ENCODE data around the gene ATF6.
"Not testable (repeated sequence)": the region's sequence is repeated elsewhere in the genome, so short reads cannot be mapped to it uniquely, and the experiment has no call there.

ATF6 gene

DNA sequence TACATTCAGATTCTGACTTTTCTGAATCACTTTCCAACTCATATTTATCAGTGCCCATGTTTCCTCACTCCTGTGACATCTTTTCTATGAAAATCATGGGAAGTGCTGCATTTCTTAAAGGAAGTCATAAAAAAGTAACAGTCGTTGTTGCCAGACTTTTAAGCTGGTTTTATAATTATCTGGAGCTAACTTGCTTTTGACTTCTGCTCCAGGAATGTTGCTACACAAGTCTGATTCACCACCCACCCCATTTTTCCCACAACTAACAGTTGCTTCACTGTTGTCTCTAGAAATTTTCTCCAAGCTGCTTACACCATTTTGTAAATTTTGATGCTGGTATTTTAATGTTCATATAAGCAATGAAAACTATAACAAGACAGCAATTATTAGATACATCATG lies 32.6 kb upstream of the ATF6 start:
- peak; percentile 49 to 50 for DNase-seq

DNA sequence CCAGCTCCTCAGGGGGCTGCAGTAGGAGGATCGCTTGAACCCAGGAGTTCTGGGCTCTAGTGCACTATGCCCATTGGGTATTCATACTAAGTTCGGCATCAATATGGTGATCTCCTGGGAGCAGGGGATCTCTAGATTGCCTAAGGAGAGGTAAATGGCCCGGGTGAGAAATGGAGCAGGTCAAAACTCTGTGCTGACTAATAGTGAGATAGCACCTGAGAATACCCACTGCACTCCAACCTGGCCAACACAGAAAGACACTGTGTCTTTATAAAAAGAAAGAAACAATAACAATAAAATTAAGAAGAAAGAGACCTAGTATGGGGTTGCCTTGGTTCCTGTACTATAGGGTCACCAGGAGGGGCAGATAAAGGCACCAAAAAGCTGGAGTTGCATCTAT lies 30.3 kb upstream of the ATF6 start:
- DNase-seq = no peak

DNA sequence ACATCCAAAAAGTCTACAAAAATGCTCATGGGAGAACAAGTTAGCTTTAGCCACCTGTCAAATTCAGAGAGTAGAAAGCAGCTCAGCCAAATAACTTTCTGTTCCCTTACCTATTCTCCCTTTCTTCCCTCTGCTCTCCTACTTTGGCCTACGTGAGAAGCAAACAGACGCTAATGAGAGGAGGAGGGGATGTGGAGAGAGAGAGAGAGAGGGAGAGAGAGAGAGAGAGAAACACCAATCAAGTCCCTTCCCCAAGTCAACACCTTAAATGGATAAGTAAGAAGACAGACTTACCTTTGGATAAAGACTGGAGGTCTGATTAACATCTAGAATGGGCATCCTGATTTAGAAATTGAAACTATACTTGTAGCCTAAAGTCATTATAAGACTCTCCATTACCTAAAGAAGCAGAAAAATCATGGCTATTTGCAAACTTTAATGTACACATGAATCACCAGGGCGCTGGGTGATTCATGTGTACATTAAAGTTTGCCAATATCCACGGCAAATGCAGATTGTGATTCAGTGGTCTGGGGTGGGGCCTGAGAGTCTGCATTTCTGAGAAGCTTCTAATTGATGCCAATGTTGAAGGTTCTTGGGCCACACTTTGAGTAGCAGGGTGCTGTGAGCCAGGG lies 29.7 kb upstream of the ATF6 start:
- no peak for DNase-seq

DNA sequence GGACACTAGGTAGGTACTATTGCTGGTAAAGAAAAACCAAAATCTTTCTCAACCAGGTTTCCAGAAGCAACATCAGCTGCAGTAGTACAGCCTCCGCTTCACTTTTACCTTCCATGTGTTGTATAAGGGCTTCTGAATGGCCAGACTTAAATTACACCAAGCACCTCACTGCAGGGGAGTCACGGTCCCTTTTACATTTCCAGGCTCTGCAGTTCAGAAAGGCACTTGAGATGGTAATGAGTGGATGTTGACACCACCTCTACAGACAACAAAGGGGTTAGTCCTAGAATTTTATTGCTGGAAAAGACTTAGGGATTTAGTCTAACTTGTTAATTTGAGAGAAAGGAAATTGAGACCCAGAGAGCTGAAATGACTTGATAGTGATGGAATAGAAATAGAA lies 28.5 kb upstream of the ATF6 start:
- no peak for DNase-seq

DNA sequence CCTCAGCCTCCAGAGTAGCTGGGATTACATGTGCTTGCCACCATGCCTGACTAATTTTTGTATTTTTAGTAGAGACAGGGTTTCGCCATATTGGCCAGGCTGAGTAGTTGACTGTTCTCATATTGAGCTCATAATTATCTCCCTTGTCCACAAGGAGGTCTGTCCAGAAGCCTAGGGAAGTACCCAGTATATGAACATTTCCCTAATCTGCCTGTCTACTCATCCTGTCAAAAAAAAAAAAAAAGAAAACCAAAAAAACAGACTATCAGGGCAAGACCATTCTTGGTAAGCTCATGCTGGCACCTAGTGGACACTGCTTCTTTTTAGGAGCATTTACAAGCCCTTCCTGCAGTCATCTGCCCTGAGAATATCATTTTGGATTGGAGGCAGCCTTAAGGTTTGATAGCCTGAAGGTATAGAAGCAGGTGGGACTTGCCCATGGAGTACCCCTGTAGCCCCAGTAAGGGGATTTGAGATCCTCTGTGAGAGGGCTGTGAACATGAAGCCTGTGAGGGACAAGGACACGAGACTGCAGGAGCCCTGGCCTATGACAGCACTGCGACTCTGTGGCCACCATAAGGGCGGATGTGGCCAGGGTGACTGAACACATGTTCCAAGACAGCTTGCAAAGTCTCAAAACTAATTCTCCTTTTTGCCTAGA lies 27.4 kb upstream of the ATF6 start:
- peak; percentile 84 to 85 for DNase-seq

DNA sequence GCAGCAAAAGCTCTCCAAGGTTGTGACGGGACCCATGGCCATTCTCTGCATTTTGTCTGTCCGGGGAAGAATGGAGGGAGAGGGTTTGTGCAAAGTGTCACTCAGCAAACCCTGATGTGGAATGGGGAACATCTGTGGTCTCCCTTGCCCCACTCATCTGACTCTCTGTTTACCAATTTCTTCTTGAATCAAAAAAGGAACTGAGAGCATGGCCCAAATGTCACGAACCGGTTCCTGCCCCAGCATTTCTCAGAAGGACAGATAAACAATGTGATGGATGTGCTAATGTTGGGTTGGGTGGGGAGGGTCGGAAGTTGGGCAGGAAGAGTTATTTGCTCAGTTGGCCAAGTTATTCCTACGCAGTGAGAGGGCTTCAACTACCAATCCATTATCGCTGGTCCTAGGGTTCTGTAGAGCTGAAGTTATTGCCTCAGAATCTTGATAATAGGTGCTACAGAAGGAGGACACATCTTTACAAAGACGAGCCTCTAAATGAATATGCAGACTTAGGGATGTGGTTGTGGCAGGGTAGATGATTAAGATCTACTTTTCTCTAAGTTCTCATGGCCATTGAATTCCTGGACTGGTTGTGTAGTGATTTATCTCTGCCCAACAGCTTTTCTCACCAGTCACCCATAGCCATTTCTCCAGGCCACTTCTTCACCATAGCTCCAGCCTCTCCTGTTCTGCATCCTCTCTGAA lies 26.1 kb upstream of the ATF6 start:
- no peak for DNase-seq

DNA sequence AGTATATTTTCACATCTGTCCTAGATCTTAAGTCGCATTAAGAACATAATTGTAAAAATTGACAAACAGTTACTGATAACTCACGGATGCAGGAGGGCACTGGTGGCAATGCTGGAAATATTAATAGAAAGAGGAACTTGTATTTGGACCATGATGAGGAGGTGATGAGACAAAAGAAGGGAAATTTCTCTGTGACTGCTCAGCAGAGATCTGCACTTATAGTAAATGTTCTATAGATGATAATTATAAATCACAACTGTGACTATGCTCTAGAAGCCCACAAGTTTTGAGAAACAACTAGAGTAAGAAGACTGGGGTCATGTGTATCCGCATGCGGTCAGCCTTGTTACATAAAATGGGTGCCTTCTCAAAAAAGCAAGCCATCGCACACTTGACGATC lies 25.2 kb upstream of the ATF6 start:
- peak; percentile 35 to 49 for DNase-seq

DNA sequence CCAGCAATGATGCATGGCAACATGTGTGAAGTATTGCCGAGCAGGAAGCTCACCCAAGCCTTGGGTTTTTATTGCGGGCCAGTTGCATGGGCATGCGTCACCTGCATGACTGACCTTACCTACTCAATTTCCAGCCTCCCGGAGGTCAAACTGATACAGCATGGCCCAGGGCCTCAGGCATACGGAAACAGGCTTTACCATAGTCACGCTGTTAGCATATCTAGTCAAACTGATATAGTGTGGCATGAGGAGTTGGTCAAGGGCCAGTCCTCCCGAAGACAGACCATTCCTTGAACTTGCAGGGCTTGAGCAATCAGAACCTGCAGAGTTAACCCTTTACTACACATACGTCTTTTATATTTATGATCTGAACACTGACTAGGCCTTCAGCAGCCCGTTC lies 22.9 kb upstream of the ATF6 start:
- no peak for DNase-seq

DNA sequence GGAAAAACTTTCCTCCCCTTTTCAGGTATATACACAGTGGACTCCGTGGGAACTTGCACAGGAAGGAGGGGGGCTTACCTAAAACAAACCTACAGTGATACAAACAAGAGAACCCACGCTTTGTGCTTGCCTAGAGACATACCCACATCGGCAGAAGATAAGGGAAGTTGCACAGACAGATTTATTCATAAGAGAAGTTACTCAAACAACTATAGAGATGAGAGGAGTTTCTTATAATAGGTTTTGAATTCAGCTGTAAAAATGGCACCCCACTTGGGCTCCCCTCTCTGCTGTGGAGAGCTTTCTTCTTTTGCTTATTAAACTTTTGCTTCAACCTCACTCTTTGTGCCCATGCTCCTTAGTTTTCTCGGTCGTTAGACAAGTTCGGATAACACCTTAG lies 18.3 kb upstream of the ATF6 start:
- peak; percentile 34 to 42 for DNase-seq

DNA sequence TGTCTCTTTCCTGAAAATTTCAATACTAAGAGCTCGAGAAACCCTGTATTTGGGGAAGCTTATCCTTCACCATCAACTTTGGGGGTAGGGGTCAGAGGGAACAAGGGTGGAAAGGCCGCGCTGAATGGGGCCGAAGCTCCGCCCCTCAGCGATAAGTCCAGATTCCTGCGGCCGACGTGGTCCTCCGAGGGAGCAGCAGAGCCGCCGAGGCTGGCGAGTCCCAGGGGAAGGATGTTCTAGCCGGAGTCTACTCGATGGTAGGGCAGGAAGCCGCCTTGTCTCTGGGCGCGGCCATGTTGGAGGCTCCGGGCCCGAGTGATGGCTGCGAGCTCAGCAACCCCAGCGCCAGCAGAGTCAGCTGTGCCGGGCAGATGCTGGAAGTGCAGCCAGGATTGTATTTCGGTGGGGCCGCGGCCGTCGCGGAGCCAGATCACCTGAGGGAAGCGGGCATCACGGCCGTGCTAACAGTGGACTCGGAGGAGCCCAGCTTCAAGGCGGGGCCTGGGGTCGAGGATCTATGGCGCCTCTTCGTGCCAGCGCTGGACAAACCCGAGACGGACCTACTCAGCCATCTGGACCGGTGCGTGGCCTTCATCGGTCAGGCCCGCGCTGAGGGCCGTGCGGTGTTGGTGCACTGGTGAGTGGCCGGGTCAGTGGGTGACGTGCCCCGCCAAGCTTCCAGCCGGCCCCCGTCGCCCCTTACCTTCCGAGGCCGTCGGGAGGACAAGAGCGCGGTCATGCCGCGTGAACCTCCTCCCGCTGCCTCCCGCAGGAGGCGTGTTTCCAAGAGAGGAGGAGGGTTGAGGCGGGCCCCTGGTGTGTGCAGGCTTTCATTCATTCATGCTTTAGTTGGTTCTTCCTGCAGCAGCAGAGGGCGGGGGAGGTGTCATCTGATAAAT lies 16.4 kb upstream of the ATF6 start, which contains the start of gene DUSP12:
Gene DUSP12, plus strand, starts transcription at position 278 of the 899 bp plus-strand sequence. Its CDS starts 16 bp downstream, at position 294.
- peak; percentile 93 to 94 for DNase-seq

DNA sequence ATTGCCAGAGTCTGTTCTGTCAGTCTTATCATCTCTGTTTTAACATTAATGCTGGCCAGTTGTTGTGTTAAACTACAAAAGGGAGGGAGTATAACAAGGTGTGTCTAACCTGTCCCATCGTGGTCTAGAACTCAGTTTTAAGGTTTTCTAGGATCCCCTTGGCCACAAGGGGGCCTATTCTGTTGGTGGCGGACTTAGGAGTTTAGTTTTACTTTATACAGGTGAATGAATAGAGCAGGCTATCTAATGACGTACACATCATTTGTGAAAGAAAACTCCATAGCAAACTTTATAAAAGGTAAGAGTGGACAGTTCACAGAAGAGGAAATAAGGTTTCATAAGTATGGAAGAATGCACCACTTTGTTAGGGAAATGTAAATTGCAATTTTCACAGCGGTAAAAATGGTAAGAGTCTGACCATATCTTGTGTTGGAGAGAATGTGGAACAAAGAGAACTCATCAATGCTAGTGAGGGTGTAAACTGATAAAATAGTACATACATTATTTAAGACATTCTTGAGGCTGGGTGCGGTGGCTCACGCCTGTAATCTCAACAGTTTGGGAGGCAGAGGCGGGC lies 2.5 kb upstream of the ATF6 start:
- DNase-seq = peak; percentile 52 to 62

DNA sequence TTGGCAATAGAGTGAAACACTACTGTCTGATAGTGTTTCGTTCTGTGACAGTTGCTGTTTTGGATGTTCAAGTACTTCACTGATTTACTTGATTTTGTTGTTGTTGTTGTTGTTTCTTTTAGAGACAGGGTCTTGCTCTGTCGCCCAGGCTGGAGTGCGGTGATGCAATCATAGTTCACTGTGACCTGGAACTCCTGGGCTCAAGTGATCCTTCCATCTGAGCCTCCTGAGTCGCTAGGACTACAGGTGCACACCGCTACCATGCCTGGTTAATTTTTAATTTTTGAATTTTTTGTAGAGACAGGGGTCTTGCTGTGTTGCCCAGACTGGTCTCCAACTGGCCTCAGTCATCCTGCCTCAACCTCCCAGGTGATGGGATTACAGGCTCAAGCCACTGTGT lies 2.3 kb downstream of the ATF6 start:
- DNase-seq = no peak

DNA sequence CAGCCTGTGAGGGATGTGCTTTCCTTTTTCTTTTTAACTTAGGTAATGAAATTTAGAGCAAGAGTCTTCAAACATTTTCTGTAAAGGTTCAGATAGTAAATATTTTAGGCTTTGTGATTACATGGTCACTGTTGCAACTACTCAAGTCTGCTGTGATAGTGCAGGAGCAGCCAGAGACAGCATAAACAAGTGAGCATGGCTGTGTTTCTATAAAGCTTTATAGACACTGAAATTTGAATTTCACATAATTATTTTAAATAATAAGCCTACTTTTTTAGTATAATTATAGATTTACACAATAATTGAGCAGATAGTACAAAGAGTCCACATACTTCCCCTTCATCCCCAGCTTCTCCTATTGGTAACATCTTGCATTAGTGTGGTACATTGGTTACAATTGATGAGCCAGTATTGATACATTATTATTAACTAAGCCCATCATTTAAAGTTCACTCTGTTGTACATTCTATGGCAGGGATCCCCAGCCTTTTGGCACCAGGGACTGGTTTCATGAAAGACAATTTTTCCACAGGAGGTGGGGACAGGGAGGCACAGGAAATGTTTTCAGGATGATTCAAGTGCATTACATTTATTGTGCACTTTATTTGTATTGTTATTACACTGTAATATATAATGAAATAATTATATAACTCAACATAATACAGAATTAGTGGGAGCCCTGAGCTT lies 3.0 kb downstream of the ATF6 start:
- no peak for DNase-seq

DNA sequence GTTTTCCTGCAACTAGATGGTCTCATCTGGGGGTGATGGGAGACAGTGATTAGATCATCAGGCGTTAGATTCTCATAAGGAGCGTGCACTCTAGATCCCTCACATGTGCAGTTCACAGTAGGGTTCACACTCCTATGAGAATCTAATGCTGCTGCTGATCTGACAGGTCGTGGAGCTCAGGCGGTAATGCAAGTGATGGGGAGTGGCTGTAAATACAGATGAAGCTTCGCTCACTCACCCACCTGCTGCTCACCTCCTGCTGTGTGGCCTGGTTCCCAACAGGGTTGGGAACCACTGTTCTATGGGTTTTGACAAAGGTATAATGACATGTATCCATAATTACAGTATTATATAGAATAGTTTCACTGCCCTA lies 3.5 kb downstream of the ATF6 start:
- not testable (repeated sequence) for DNase-seq

DNA sequence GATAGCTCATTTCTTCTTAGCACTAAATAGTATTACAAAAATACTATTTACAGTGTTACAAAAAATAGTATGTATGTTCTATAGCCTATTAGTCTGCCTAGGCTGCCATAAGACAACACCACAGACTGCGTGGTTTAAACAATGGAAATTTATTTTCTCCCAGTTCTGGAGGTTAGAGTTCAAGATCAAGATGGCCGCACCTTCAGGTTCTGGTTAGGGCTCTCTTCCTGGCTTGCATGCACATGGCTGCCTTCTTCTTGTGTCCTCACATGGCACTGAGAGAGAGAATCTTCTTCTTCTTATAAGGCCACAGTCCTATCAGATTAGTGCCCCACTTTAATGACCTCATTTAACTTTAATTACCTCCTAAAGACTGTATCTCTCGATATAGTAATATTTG lies 4.1 kb downstream of the ATF6 start:
- DNase-seq = no peak

DNA sequence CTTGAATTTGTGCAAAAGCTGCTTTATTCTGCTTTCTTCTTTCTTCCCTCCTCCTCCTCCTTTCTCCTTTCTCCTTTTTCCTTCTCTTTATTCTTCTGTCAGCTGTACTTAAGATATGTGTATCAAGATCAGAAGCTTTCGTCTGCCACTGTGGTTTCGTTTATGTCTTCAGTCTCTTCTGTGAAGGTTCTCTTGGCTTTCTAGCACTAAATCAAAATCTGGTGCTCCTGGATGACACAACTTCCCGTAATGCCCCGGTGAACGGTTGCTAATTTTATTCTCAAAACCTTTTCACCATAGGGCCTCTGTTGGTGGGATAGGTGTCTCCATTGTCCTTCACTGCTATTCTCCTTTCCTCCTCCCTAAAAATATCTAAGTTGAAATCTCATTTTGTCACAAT lies 5.0 kb downstream of the ATF6 start:
- DNase-seq = no peak

DNA sequence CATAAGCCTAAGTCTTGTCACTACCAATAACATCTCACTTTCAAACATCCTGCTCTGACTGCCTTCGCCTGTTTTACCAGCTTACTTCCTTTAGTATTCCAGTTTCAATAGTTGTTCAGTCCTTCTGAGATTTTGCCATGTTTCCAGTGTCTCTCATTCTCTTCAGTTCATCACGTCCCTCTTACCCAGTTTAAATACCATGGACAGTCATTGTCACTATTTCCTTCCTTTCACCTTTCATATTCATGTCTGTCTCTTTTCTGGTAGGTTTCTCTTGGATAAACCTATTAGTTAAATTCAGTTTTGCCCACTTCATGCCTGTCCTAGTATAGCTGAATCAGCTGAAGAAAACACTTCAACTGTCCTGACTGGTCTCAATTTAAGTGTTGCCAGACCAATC lies 5.9 kb downstream of the ATF6 start:
- no peak for DNase-seq

DNA sequence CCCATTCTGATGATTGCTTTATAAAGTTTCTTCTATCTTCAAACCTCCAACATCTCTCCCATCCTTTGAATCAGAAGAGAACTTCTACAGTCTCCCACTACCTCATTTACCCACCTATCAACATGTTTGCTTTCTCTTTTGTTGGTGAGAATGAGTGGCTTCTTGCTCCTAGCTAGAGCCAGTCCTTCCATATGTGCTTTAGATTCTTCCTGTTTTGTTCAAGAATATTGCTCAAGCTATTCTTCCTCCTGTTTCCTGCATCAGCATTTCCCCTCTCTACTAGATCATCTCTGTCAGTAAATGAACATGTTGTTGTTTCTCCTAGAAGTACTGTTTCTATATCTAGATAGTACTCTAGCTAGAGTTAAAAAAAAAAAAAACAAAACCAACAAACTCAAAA lies 6.3 kb downstream of the ATF6 start:
- peak; percentile 82 to 87 for DNase-seq

DNA sequence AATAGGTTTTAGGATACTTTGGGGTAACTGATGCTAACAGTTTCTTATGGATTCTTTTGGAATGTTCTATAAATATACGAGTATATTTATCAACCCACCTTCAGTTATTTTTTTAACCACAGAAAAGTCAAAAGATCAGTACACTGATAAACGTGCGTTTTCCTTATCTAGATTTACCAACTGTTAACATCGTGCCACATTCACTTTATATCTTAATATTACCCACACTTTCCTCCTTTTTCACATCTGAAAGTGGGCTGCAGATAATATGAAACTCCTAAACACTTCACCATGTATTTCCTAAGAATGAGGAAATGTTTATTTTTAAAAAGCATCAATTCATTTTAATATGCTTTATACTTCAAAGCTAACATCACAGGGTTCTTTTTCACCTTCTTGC lies 7.7 kb downstream of the ATF6 start:
- DNase-seq = no peak

DNA sequence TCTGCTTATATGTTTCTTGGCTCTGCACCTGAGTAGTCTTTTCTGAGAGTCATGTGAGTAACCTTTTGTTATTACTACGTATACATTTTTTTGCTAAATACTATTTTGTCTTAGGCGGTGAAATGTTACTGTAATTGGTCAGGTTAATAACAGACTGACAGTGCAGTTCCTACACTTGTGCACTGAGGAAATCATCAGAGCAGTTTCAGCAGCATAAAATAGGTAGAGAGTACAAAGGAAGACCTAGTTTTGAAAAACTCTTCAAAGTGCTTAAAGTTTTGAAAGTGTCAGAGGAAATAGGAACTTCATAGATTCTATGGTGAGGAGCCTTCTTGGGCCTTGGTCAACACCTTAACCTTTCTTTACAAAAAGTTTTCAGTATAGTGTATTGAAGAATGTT lies 11.1 kb downstream of the ATF6 start:
- DNase-seq = no peak

DNA sequence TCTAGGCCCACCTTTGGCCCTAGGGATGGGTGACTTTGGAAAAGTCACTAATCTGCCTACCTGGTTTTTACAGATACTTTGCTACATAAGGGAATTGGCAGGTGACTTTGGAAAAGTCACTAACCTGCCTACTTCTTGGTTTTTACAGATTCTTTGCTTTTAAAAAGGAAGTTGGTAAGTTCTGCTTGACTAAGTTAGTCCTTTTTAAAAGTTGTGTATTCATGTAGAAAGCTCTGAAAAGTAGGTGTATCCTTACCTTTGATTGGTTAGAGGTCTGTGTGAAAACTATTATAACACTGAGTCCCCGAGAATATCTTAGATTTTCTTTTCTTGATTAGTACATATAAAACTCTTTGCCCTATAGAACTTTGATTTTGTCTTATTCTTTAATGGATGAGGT lies 12.4 kb downstream of the ATF6 start:
- DNase-seq = no peak

DNA sequence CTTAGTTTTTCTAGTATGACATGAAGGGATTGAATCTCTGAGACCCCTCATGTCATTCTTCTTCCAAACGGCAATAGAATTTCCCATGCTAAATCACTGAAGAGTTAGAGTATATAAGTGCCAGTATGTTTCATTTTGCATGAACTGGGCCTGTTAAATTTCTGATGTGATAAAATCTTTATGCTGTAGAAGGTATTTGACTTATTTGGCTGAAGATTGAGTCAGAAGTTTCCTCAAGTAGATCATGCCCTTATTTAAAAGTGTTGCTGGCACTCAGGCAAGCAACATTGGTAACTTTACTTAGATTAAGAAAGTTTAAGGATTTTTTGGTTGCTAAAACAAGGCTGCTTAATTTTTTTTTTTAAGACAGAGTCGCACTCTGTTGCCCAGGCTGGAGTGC lies 13.3 kb downstream of the ATF6 start:
- no peak for DNase-seq
